GM12878 (cell line): ENCODE data around the gene ASB10. TPM values are rescaled to one million over a fixed set of nuclear protein-coding genes. Genes with fewer than 3 reads are reported as not detected.

Experiments
- ATAC-seq: fragments of 200-7000 bp; cut with Tn5 transposase; 3 replicates; pipeline ENCODE4 v1.9.1; 2020; ENCODE audit warnings: mild to moderate bottlenecking, moderate library complexity
- BruUV-seq: library from RNA; stranded (reverse); fragments of 400-500 nt; replicated peaks from 2 replicates; lab custom pipeline; 2021; lab: Mats Ljungman, UMichigan
- CTCF ChIA-PET: fragments of 300-600 bp; sonication (Branson Sonifier 250); formaldehyde crosslinking; extraction: SDS; loops from one replicate; lab custom pipeline; 2021; ENCODE audit warnings: inconsistent platforms; lab: Yijun Ruan, JAX
- POLR2A ChIA-PET: fragments of 350-600 bp; formaldehyde crosslinking; extraction: SDS; loops from one replicate; lab custom pipeline; 2021; ENCODE audit warnings: inconsistent platforms; lab: Charles Lee
- RAD21 ChIA-PET: fragments of 300-600 bp; sonication (Branson Sonifier 250); formaldehyde crosslinking; loops from one replicate; lab custom pipeline; 2023; ENCODE audit warnings: antibody characterized with exemption; ENCODE audit not compliant: unreplicated experiment; lab: Charles Lee
- SMC1A ChIA-PET: fragments of 300-600 bp; sonication (Branson Sonifier 250); formaldehyde crosslinking; loops from one replicate; lab custom pipeline; 2023; ENCODE audit not compliant: unreplicated experiment, uncharacterized antibody; lab: Charles Lee
- DNase-seq: peaks from one replicate; pipeline ENCODE4 v3.0.0-alpha.2; 2011; ENCODE audit warnings: low read depth, low spot score
- FAIRE-seq: peaks from 3 replicates; lab custom pipeline; 2011; peaks lifted over from hg19 to GRCh38; lab: Jason Lieb, UNC
- H2AFZ ChIP-seq: 2 replicates; pipeline ENCODE4 v1.6.0; 2011; ENCODE audit warnings: low read depth, low read length, control low read depth; ENCODE audit not compliant: control insufficient read depth
- H3K27ac ChIP-seq: 2 replicates; pipeline ENCODE4 v1.5.1; 2011; ENCODE audit warnings: control low read depth; ENCODE audit not compliant: control insufficient read depth, insufficient read depth
- H3K27me3 ChIP-seq, 2 experiments: replicated peaks in 1 of 2; 2 replicates each; pipeline versions ENCODE4 v1.6.0 to v1.6.1; 2011; ENCODE audit warnings: low read length in 1 of 2; ENCODE audit not compliant: control insufficient read depth in 2 of 2, insufficient read depth in 2 of 2
- H3K36me3 ChIP-seq, 2 experiments: 2 replicates each; pipeline ENCODE4 v1.5.1; 2011; ENCODE audit warnings: low read length in 1 of 2; ENCODE audit not compliant: control insufficient read depth in 2 of 2, insufficient read depth in 2 of 2
- H3K4me1 ChIP-seq: 2 replicates; pipeline ENCODE4 v1.6.1; 2011; ENCODE audit warnings: mild to moderate bottlenecking, low read length, moderate library complexity, mixed read lengths; ENCODE audit not compliant: control insufficient read depth, insufficient read depth
- H3K4me2 ChIP-seq: 2 replicates; pipeline ENCODE4 v1.6.0; 2011; ENCODE audit warnings: control low read depth; ENCODE audit not compliant: control insufficient read depth, insufficient read depth
- H3K4me3 ChIP-seq: fragments of 200-600 bp; sonication (generic); 2 replicates; pipeline ENCODE4 v1.5.1; 2016
- H3K79me2 ChIP-seq: 2 replicates; pipeline ENCODE4 v1.6.0; 2011; ENCODE audit warnings: low read length; ENCODE audit not compliant: control insufficient read depth, insufficient read depth
- H3K9ac ChIP-seq: 2 replicates; pipeline ENCODE4 v1.8.0; 2011; ENCODE audit warnings: low read length, control low read depth, mixed read lengths; ENCODE audit not compliant: control insufficient read depth, insufficient read depth
- H3K9me3 ChIP-seq: replicated peaks from 3 replicates; pipeline ENCODE4 v1.5.1; 2011; ENCODE audit warnings: mild to moderate bottlenecking, low read length; ENCODE audit not compliant: control insufficient read depth, insufficient read depth
- H4K20me1 ChIP-seq: 2 replicates; pipeline ENCODE4 v1.6.0; 2011; ENCODE audit not compliant: control insufficient read depth, insufficient read depth
- BACH1 ChIP-seq: fragments of 450-650 bp; IDR thresholded peaks from 2 replicates; pipeline ENCODE4 v1.6.1; 2017; ENCODE audit warnings: mild to moderate bottlenecking, borderline replicate concordance
- CREB1 ChIP-seq: IDR thresholded peaks from 2 replicates; pipeline ENCODE4 v1.6.1; 2012; ENCODE audit warnings: low read depth, mild to moderate bottlenecking, inconsistent platforms
- DPF2 ChIP-seq: fragments of 450-650 bp; IDR thresholded peaks from 2 replicates; pipeline ENCODE4 v1.6.1; 2017; ENCODE audit warnings: mild to moderate bottlenecking
- MEF2A ChIP-seq: IDR thresholded peaks from 2 replicates; pipeline ENCODE4 v1.6.1; 2011; ENCODE audit warnings: low read depth, mild to moderate bottlenecking, low read length, moderate library complexity; ENCODE audit not compliant: insufficient read depth
- MTA2 ChIP-seq: fragments of 450-650 bp; IDR thresholded peaks from 2 replicates; pipeline ENCODE4 v1.6.1; 2016; ENCODE audit warnings: low read depth, mild to moderate bottlenecking, moderate library complexity
- NR2C1 ChIP-seq: fragments of 450-650 bp; IDR thresholded peaks from 2 replicates; pipeline ENCODE4 v1.6.1; 2017; ENCODE audit warnings: antibody characterized with exemption, mild to moderate bottlenecking, moderate library complexity
- RAD51 ChIP-seq: fragments of 450-650 bp; IDR thresholded peaks from 2 replicates; pipeline ENCODE4 v1.6.1; 2016; ENCODE audit warnings: moderate library complexity, mild to moderate bottlenecking, inconsistent platforms
- RUNX3 ChIP-seq: IDR thresholded peaks from 2 replicates; pipeline ENCODE4 v1.6.1; 2012; ENCODE audit warnings: low read length, inconsistent platforms
- SIX5 ChIP-seq: IDR thresholded peaks from 2 replicates; pipeline ENCODE4 v1.6.1; 2011; ENCODE audit warnings: mild to moderate bottlenecking, low read depth, low read length, moderate library complexity; ENCODE audit not compliant: severe bottlenecking
- SPI1 ChIP-seq: IDR thresholded peaks from 2 replicates; pipeline ENCODE4 v1.6.1; 2011; ENCODE audit warnings: low read depth, mild to moderate bottlenecking, low read length, moderate library complexity, borderline replicate concordance; ENCODE audit not compliant: insufficient read depth
- WGBS: methylation state at CpG from one replicate; pipeline ENCODE4 v1.1.6; 2016; ENCODE audit warnings: low lambda C conversion rate; ENCODE audit not compliant: insufficient replicate concordance, insufficient coverage; ENCODE audit errors: missing lambda C conversion rate; 5-methylcytosine and 5-hydroxymethylcytosine counted together
- in situ Hi-C: fragments of 300-500 bp; cut with MboI; formaldehyde crosslinking; loops from 9 replicates; pipeline ENCODE4 v1.14.3; 2018; ENCODE audit warnings: mixed read lengths
- intact Hi-C: fragments of 100-400 bp; cut with micrococcal nuclease; formaldehyde crosslinking; loops from one replicate; pipeline ENCODE4 v1.14.2; 2022; ENCODE audit not compliant: unreplicated experiment
- polyA plus RNA-seq, 11 experiments: library from polyadenylated mRNA; depleted of rRNA in 4 of 11; unstranded in 6 of 11; stranded (reverse) in 5 of 11; fragments of >200 nt; fragmentation: Nextera tagmentation in 4 of 11; fragmentation: Illumina TruSeq in 1 of 11; extraction: Ambion mirVana in 4 of 11; extraction: Trizol in 1 of 11; gene quantifications; 1 replicate in 1 of 11; 2 replicates in 10 of 11; pipeline versions ENCODE4 v1.2.1 to v1.2.3, GENCODE V29; 2011 to 2016; ENCODE audit warnings: inconsistent platforms in 2 of 11, missing spikeins in 2 of 11, low read depth in 1 of 11
- total RNA-seq, 4 experiments: library from RNA; depleted of rRNA in 3 of 4; stranded (reverse); fragments of >200 nt in 3 of 4; fragmentation: Illumina TruSeq in 1 of 4; extraction: Trizol in 1 of 4; gene quantifications; 2 replicates each; pipeline versions ENCODE4 v1.2.1 to v1.2.3, GENCODE V29; 2013 to 2021
- TF ChIP-seq, protein P1 (sequence below): fragments of 450-650 bp; IDR thresholded peaks from 2 replicates; pipeline ENCODE4 v1.6.1; 2017; ENCODE audit warnings: mild to moderate bottlenecking

The ASB10 gene
- total and polyA plus RNA-seq, 10 of the 15 experiments (the other 5 are each of a cell fraction or from before 2014, with no cell fraction given) = not detected

DNA sequence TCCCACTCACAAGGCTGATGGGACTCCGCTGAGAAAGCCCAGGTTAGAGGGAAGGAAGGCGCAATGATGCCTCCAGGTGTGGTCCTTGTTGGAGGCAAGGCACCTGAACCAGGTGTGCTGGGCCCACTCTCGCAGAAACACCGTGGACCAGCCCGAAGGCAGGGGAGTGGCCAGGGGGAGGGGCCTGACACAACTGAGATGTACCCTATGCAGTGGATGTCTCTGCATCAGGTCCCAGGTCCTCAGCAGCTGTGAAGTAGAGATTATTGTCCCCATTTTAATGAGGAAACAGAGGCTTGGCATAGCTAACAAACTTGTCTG, 51.6 kb downstream of the ASB10 start:
- Histone ChIP-seq H3K4me2 (no peak overlapping the region), H3K4me3 (no peak overlapping the region), H3K27ac (no peak overlapping the region), H3K36me3 (peaks cover 3 to 6% of the 10 kb centered on the region in 2 experiments; a peak in 2 of 4 replicates), H3K9ac (no peak overlapping the region), H4K20me1 (no peaks in the 10 kb centered on the region), H3K79me2 (no peaks in the 10 kb centered on the region), H2AFZ (no peak overlapping the region), H3K4me1 (no peaks in the 10 kb centered on the region), H3K27me3 (no peaks in the 10 kb centered on the region), H3K9me3 (no peaks in the 10 kb centered on the region)
- no TSS peak for BruUV-seq
- RAD21 ChIA-PET = no interaction called here
- POLR2A ChIA-PET = no interaction called here
- in situ Hi-C loops (no loop called here), intact Hi-C loops (no loop called here)
- TF ChIP-seq MTA2 (no peak), DPF2 (no peak), MEF2A (no peak), CREB1 (no peak), SIX5 (no peak), RAD51 (no peak), BACH1 (no peak), SPI1 (no peak), RUNX3 (no peak), NR2C1 (no peak)
- TF ChIP-seq, protein P1, sequence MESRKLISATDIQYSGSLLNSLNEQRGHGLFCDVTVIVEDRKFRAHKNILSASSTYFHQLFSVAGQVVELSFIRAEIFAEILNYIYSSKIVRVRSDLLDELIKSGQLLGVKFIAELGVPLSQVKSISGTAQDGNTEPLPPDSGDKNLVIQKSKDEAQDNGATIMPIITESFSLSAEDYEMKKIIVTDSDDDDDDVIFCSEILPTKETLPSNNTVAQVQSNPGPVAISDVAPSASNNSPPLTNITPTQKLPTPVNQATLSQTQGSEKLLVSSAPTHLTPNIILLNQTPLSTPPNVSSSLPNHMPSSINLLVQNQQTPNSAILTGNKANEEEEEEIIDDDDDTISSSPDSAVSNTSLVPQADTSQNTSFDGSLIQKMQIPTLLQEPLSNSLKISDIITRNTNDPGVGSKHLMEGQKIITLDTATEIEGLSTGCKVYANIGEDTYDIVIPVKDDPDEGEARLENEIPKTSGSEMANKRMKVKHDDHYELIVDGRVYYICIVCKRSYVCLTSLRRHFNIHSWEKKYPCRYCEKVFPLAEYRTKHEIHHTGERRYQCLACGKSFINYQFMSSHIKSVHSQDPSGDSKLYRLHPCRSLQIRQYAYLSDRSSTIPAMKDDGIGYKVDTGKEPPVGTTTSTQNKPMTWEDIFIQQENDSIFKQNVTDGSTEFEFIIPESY = no peak
- 80% methylated on average over 5 of the region's 5 CpGs for WGBS
- DNase-seq (no peak), FAIRE-seq (no peak), ATAC-seq (no peak)
- SMC1A ChIA-PET = no interaction called here
- CTCF ChIA-PET = interaction anchor here (1.4 kb wide), 2 partner anchors 11 to 12 kb away, joined by 4 read pairs; no protein-coding TSS in a partner anchor
